K562 (cell line): ENCODE measurements around the gene CHTF8. TPM values are rescaled to one million over a fixed set of nuclear protein-coding genes. Genes with fewer than 3 reads are reported as not detected.
"Not testable (repeated sequence)": the region's sequence is repeated elsewhere in the genome, so short reads cannot be mapped to it uniquely, and the experiment has no call there.

Experiments used
- ATAC-seq: fragments of 200-7000 bp; cut with Tn5 transposase; 3 replicates; pipeline ENCODE4 v1.9.1; 2020; ENCODE audit warnings: moderate library complexity
- BruUV-seq: library from RNA; stranded (reverse); fragments of 400-500 nt; replicated peaks from 2 replicates; lab custom pipeline; 2021; lab: Mats Ljungman, UMichigan
- CTCF ChIA-PET: fragments of 300-600 bp; formaldehyde crosslinking; extraction: SDS; loops from one replicate; lab custom pipeline; 2021; ENCODE audit warnings: low intra/inter-chr PET ratio; lab: Yijun Ruan, JAX
- POLR2A ChIA-PET: fragments of 300-600, 350-650 bp; sonication (Branson Sonifier 250); formaldehyde crosslinking; extraction: SDS; loops from one replicate; lab custom pipeline; 2021; ENCODE audit warnings: antibody characterized with exemption, inconsistent platforms; lab: Yijun Ruan, JAX
- DNase-seq, 4 experiments: peaks; one replicate each; pipeline versions ENCODE4 v3.0.0 to v3.0.0-alpha.2; 2011 to 2018; ENCODE audit warnings: low spot score in 3 of 4, mixed read lengths in 3 of 4; ENCODE audit errors: extremely low read depth in 1 of 4
- FAIRE-seq: peaks from 2 replicates; lab custom pipeline; 2011; peaks lifted over from hg19 to GRCh38; lab: Jason Lieb, UNC
- H2AFZ ChIP-seq: 2 replicates; pipeline ENCODE4 v1.6.0; 2011; ENCODE audit warnings: low read depth, low read length, control low read depth, inconsistent platforms
- H3K27ac ChIP-seq: fragments of 200-600 bp; 3 replicates; pipeline ENCODE4 v1.8.0; 2011; ENCODE audit warnings: low read depth, mild to moderate bottlenecking, control low read depth, inconsistent platforms, low read length, moderate library complexity, mixed read lengths; ENCODE audit errors: extremely low read depth
- H3K27me3 ChIP-seq, 2 experiments: fragments of 300-600 bp in 1 of 2; 2 replicates in 1 of 2; 3 replicates in 1 of 2; pipeline versions ENCODE4 v1.6.0 to v1.8.0; 2011; ENCODE audit warnings: inconsistent platforms in 2 of 2, low read length in 2 of 2, mild to moderate bottlenecking in 1 of 2, mixed read lengths in 1 of 2, moderate library complexity in 1 of 2; ENCODE audit not compliant: control insufficient read depth in 2 of 2, insufficient read depth in 2 of 2
- H3K36me3 ChIP-seq: fragments of 300-600 bp; 3 replicates; pipeline ENCODE4 v1.8.0; 2011; ENCODE audit warnings: mild to moderate bottlenecking, low read length, inconsistent platforms; ENCODE audit not compliant: control insufficient read depth, insufficient read depth
- H3K4me1 ChIP-seq, 2 experiments: fragments of 200-600 bp in 1 of 2; replicated peaks in 1 of 2; 2 replicates in 1 of 2; 3 replicates in 1 of 2; pipeline versions ENCODE4 v1.5.1 to v1.8.0; 2011; ENCODE audit warnings: inconsistent platforms in 2 of 2, low read length in 2 of 2, mild to moderate bottlenecking in 1 of 2, mixed read lengths in 1 of 2, moderate library complexity in 1 of 2; ENCODE audit not compliant: control insufficient read depth in 2 of 2, insufficient read depth in 2 of 2
- H3K4me2 ChIP-seq: 2 replicates; pipeline ENCODE4 v1.6.1; 2011; ENCODE audit warnings: low read length, control low read depth, inconsistent platforms, mixed read lengths; ENCODE audit not compliant: insufficient read depth
- H3K4me3 ChIP-seq: fragments of 200-600 bp; sonication (generic), shearing (Covaris generic); 2 replicates; pipeline ENCODE4 v1.5.1; 2016; ENCODE audit warnings: control low read depth, inconsistent platforms
- H3K79me2 ChIP-seq: fragments of 200-600 bp; 3 replicates; pipeline ENCODE4 v1.8.0; 2011; ENCODE audit warnings: low read length, inconsistent platforms; ENCODE audit not compliant: control insufficient read depth, insufficient read depth
- H3K9ac ChIP-seq, 2 experiments: 2 replicates each; pipeline versions ENCODE4 v1.6.0 to v1.6.1; 2011; ENCODE audit warnings: low read depth in 2 of 2, low read length in 2 of 2, control low read depth in 1 of 2, inconsistent platforms in 1 of 2, mild to moderate bottlenecking in 1 of 2, mixed read lengths in 1 of 2; ENCODE audit not compliant: insufficient read depth in 1 of 2
- H3K9me1 ChIP-seq: one replicate; pipeline ENCODE4 v1.6.0; 2011; ENCODE audit warnings: inconsistent platforms, mild to moderate bottlenecking, low read length, moderate library complexity; ENCODE audit not compliant: control insufficient read depth, insufficient read depth
- H3K9me3 ChIP-seq: replicated peaks from 2 replicates; pipeline ENCODE4 v1.5.1; 2011; ENCODE audit warnings: low read depth, low read length, inconsistent platforms; ENCODE audit not compliant: control insufficient read depth, insufficient read depth
- H4K20me1 ChIP-seq: replicated peaks from 2 replicates; pipeline ENCODE4 v1.6.1; 2011; ENCODE audit warnings: low read length, inconsistent platforms, mixed read lengths; ENCODE audit not compliant: control insufficient read depth, insufficient read depth
- BCOR ChIP-seq: fragments of 450-650 bp; IDR thresholded peaks from 2 replicates; pipeline ENCODE4 v1.6.1; 2016
- CTCF ChIP-seq, 3 experiments: IDR thresholded peaks in 2 of 3; conservative IDR thresholded peaks in 1 of 3; 2 replicates each; pipeline ENCODE4 v1.5.1; 2011 to 2012; ENCODE audit warnings: low read length in 3 of 3, mild to moderate bottlenecking in 3 of 3, control low read depth in 2 of 3, improper control_type of control experiment in 1 of 3, inconsistent platforms in 1 of 3, low read depth in 1 of 3, mixed read lengths in 1 of 3, moderate library complexity in 1 of 3; ENCODE audit not compliant: insufficient read depth in 2 of 3
- NR1H2 ChIP-seq: sonication (generic); formaldehyde crosslinking; IDR thresholded peaks from 2 replicates; pipeline ENCODE4 v1.4.0; 2020; ENCODE audit warnings: mild to moderate bottlenecking, missing genetic modification reagents
- SIN3A ChIP-seq, 2 experiments: fragments of 150-350 bp in 1 of 2; IDR thresholded peaks; 2 replicates each; pipeline ENCODE4 v1.6.1; 2011 to 2016; ENCODE audit warnings: borderline replicate concordance in 2 of 2, low read depth in 2 of 2, low read length in 2 of 2, mild to moderate bottlenecking in 2 of 2, moderate library complexity in 2 of 2; ENCODE audit not compliant: control insufficient read depth in 1 of 2
- SMC3 ChIP-seq: conservative IDR thresholded peaks from 2 replicates; pipeline ENCODE4 v1.6.1; 2011; ENCODE audit warnings: low read depth, low read length, improper control_type of control experiment; ENCODE audit not compliant: insufficient read depth
- WGBS: fragments of 100-300 bp; shearing (Covaris generic); methylation state at CpG from one replicate; pipeline ENCODE4 v1.1.6; 2016; ENCODE audit warnings: low coverage, mixed read lengths; ENCODE audit not compliant: insufficient coverage; ENCODE audit errors: missing lambda C conversion rate; 5-methylcytosine and 5-hydroxymethylcytosine counted together
- in situ Hi-C: fragments of 300-500 bp; cut with MboI; formaldehyde crosslinking; loops from 4 replicates; pipeline ENCODE4 v1.15.0; 2018; ENCODE audit warnings: inconsistent platforms, mixed read lengths
- intact Hi-C: fragments of 100-400 bp; cut with micrococcal nuclease; formaldehyde crosslinking; loops from 2 replicates; pipeline ENCODE4 v1.14.2; 2022
- polyA plus RNA-seq, 8 experiments: library from polyadenylated mRNA; depleted of rRNA in 4 of 8; stranded (reverse) in 5 of 8; unstranded in 3 of 8; fragments of >200 nt; fragmentation: Nextera tagmentation in 2 of 8; fragmentation: Illumina TruSeq in 1 of 8; extraction: Ambion mirVana in 2 of 8; extraction: Trizol in 1 of 8; gene quantifications; 2 replicates each; pipeline versions ENCODE4 v1.2.1 to v1.2.3, GENCODE V29; 2011 to 2014; ENCODE audit warnings: inconsistent platforms in 1 of 8, missing spikeins in 1 of 8
- total RNA-seq, 7 experiments: library from RNA; depleted of rRNA in 6 of 7; stranded (reverse); fragments of >200 nt in 6 of 7; fragmentation: Illumina TruSeq in 2 of 7; extraction: Trizol in 2 of 7; gene quantifications; 2 replicates each; pipeline versions ENCODE4 v1.2.1 to v1.2.3, GENCODE V29; 2011 to 2021; ENCODE audit warnings: low replicate concordance in 1 of 7

CHTF8 gene
- total and polyA plus RNA-seq, 9 of the 15 experiments (the other 6 are each of a cell fraction or from before 2014, with no cell fraction given) = 20.2 to 199 (median 108) TPM

GRCh38 chr16:69124406-69124805 is 8.0 kb downstream of the CHTF8 start:
- not testable (repeated sequence) for H4K20me1 ChIP-seq
- peaks cover 49% of the 10 kb centered on the region for H3K79me2 ChIP-seq

GRCh38 chr16:69123910-69124309 is 8.5 kb downstream of the CHTF8 start:
- Histone ChIP-seq H3K4me3 (no peak overlapping the region), H3K4me1 (peaks cover 0 to 4% of the 10 kb centered on the region in 2 experiments; a peak in 2 of 5 replicates), H3K9me3 (no peaks in the 10 kb centered on the region), H2AFZ (no peak overlapping the region), H3K9ac (no peak overlapping the region), H3K79me2 (peaks cover 45% of the 10 kb centered on the region), H3K27me3 (no peaks in the 10 kb centered on the region), H3K4me2 (no peak overlapping the region), H4K20me1 (peaks cover 3% of the 10 kb centered on the region; the same call in 1 of the 2 replicates), H3K27ac (no peak overlapping the region), H3K9me1 (no peaks in the 10 kb centered on the region), H3K36me3 (peaks cover 63% of the 10 kb centered on the region)
- ChIA-PET CTCF (interaction anchor here (0.5 to 2.5 kb wide), 12 partner anchors 12 to 746 kb away, joined by 3 to 14 read pairs (median 4); no protein-coding TSS in a partner anchor), POLR2A (interaction anchor here (0.6 to 1.3 kb wide), 5 partner anchors 9 to 219 kb away, joined by 3 to 5 read pairs (median 4); partner anchors contain the start of genes CHTF8 and UTP4)
- intact Hi-C loops (loop anchor here (5.0 to 10.0 kb wide), 2 partner anchors 277 to 419 kb away; no protein-coding TSS in a partner anchor), in situ Hi-C loops (loop anchor here (5.0 kb wide), 1 partner anchor 222 kb away; no protein-coding TSS in a partner anchor)
- peak; percentile 79 for ATAC-seq
- peak; percentile 79 for FAIRE-seq
- 84% methylated on average over 3 of the region's 3 CpGs for WGBS
- peak; percentile 39 to 80 (median 44) for DNase-seq
- BruUV-seq = no TSS peak
- TF ChIP-seq BCOR (peak; percentile 68), NR1H2 (no peak), CTCF (IDR thresholded peaks at IDR 0.05 in 2 of 3, conservative IDR thresholded peaks at IDR 0.05 in 1 of 3; ENCODE audit: insufficient read depth in 2 of 3, low read depth in 1 of 3, low read length in 3 of 3) (peak; percentile 59 to 81 (median 70)), SMC3 (peak; percentile 69), SIN3A (IDR thresholded peaks at IDR 0.05; ENCODE audit: borderline replicate concordance in 2 of 2, control insufficient read depth in 1 of 2, low read depth in 2 of 2, low read length in 2 of 2) (no peak)

More at GRCh38 chr16:69124406-69124805, 8.0 kb downstream of the CHTF8 start:
- intact Hi-C loops (loop anchor here (5.0 to 10.0 kb wide), 2 partner anchors 277 to 420 kb away; no protein-coding TSS in a partner anchor), in situ Hi-C loops (loop anchor here (5.0 kb wide), 1 partner anchor 222 kb away; no protein-coding TSS in a partner anchor)
- H2AFZ ChIP-seq, H3K4me2 ChIP-seq, DNase-seq, H3K4me3 ChIP-seq, H3K9ac ChIP-seq, H3K9me1 ChIP-seq, H3K27me3 ChIP-seq, H3K9me3 ChIP-seq, BruUV-seq, FAIRE-seq, ATAC-seq, H3K4me1 ChIP-seq, H3K27ac ChIP-seq: not testable (repeated sequence)
- ChIA-PET POLR2A (interaction anchor here (0.6 to 1.3 kb wide), 3 partner anchors 8 to 219 kb away, joined by 3 to 5 read pairs (median 4); partner anchors contain the start of genes CHTF8 and UTP4), CTCF (interaction anchor here (0.5 to 2.5 kb wide), 11 partner anchors 12 to 614 kb away, joined by 3 to 14 read pairs (median 4); no protein-coding TSS in a partner anchor)
- peaks cover 61% of the 10 kb centered on the region for H3K36me3 ChIP-seq
- 77% methylated on average over 8 of the region's 8 CpGs for WGBS
